GM18868 (cell line): ENCODE measurements around the gene MVD.
"Not testable (repeated sequence)": the region's sequence is repeated elsewhere in the genome, so short reads cannot be mapped to it uniquely, and the experiment has no call there.

Experiments
- ATAC-seq: cut with Tn5 transposase; IDR thresholded peaks from one replicate; pipeline ENCODE4 v1.9.1; 2021; ENCODE audit warnings: mild to moderate bottlenecking, moderate library complexity; ENCODE audit not compliant: unreplicated experiment

Gene MVD

GRCh38 chr16:88610909-88611812 is 51.7 kb downstream of the MVD start:
- ATAC-seq: no peak

DNA sequence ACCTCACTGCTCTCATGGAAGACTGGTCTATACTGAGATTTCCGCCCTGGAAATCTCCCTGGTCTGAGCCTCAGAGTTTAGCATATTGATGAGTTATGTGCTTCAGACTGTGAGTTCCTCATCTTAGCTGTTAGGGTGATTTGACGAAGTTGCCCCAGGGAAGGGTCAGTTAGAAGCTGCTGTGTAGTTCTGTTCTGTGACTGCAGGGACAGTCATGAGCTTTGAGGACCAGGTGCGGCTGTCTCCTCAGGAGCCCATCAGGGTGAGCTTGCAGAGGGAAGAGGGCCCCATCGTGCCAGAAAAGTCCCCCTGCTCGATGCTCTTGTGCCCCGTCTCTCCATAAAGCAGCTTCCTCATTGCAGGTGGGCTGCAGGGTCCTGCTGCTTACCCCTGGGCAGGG is 52.8 kb downstream of the MVD start:
- no peak for ATAC-seq

- ATAC-seq: not testable (repeated sequence)
These were observed 53.5 kb downstream of the MVD start for GRCh38 chr16:88609426-88609825.

DNA sequence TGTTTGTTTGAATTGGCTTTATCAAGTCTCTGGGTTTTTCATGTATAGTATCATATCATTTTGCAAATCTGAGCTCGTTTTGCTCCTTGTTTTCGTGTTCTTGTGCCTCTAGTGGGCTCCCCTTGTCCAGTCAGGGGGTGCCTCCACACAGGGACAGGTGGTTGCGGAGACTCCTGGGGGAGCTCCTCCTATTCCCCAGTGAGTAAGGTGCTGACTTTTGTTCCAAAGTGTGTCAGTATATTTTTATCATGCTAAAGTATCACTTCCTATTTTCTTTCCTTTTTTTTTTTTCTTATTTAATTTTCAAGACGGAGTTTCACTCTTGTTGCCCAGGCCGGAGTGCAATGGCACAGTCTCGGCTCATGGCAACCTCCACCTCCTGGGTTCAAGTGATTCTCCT is 54.8 kb downstream of the MVD start:
- no peak for ATAC-seq

DNA sequence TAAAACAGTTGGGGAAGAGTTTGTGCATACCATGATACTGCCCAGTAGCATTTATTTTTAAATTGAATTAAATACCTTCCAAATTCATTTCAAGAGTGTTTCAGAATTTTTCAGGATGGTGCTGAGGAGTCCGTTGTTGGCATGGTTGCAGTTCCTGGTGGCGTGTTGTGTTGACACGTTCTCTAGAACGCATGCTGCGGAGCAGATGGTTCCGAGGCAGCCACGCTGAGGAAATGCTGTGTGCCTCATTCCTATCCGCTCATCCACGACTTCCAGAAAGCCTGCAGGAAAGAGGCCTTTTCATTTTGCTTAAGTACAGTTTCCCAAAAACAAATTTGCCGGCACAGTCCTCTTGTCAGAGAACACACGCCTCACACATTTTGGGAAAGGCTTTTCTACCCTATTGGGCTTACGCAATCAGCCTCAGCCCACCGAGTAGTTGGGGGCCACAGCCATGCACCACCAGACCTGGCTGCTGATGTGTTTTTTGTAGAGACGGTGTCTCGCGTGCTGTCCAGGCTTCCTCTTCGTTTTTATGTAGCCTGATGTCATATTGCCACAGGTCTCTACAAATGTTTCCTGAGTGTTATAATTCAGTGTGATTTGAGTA is 56.6 kb downstream of the MVD start:
- ATAC-seq: no peak

DNA sequence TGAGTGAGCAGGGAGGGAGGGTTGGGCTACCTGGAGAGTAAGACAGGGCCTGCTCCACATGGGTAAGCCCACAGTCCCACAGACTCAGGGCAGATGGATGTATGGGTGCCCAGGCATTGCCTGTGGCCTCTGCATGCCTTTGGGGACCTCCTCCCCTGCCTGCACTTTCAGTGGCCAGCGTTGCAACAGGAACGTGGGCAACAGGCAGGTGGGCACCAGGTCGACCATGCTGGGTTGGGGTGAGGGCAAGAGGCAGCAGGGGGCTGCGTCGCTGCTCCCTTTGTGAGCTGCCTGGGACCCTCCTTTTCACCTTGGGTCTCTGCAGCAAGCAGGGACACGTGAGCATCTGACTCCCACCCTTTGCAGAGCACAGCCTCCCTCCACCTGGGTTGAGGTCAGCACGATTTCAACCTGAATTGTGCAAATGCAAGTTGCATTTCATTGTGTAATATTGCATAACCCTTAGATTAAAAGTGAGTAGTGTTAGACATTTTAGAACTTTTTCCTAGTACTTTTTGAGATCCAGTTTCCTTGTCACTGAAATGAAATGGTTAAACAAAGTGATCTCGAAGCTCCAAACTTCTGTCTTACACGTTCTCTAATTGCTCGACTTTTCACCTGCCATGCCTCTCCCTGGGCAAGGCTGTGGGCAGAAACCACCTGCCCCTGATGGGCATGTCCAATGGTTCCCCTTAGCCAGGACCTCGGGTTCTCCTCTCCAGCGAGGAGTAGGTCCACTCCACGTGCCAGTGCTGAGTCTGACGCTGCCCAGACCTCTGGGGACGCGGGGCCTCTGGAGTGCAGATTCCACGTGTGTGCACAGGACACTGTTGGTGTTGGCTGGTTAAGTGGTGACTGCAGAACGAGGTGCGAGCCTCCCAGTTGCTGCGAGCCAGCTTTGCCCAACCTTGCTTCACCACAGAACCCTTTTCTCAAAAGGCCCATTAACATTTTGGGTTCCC is 57.4 kb downstream of the MVD start:
- no peak for ATAC-seq

- no peak for ATAC-seq
These were observed 60.8 kb downstream of the MVD start for GRCh38 chr16:88602091-88602490.
